Fibroblast of lung (primary cell): ENCODE measurements around the gene CAMSAP2. TPM values are rescaled to one million over a fixed set of nuclear protein-coding genes. Genes with fewer than 3 reads are reported as not detected.

Experiments used
- DNase-seq, 2 donors: peaks; one replicate each; pipeline versions ENCODE4 v3.0.0 to v3.0.0-alpha.2; 2010; ENCODE audit warnings: low read depth in 2 of 2
- H2AFZ ChIP-seq: 2 replicates; pipeline ENCODE4 v1.5.1; 2012; ENCODE audit warnings: low read length, control low read depth, inconsistent platforms
- H3K27ac ChIP-seq: 2 replicates; pipeline ENCODE4 v1.5.1; 2011; ENCODE audit warnings: low read length, control low read depth; ENCODE audit not compliant: insufficient read depth
- H3K27me3 ChIP-seq: 2 replicates; pipeline ENCODE4 v1.5.1; 2011; ENCODE audit warnings: mild to moderate bottlenecking, low read length; ENCODE audit not compliant: control insufficient read depth, insufficient read depth
- H3K36me3 ChIP-seq: 2 replicates; pipeline ENCODE4 v1.5.1; 2011; ENCODE audit warnings: low read length; ENCODE audit not compliant: control insufficient read depth, insufficient read depth
- H3K4me1 ChIP-seq: 2 replicates; pipeline ENCODE4 v1.5.1; 2011; ENCODE audit warnings: low read length; ENCODE audit not compliant: control insufficient read depth, insufficient read depth; ENCODE audit errors: extremely low read depth
- H3K4me2 ChIP-seq: 2 replicates; pipeline ENCODE4 v1.5.1; 2011; ENCODE audit warnings: low read length, control low read depth; ENCODE audit not compliant: insufficient read depth; ENCODE audit errors: extremely low read depth
- H3K4me3 ChIP-seq, 4 experiments: fragments of 200-600 bp in 1 of 4; sonication (generic) in 1 of 4; replicated peaks in 1 of 4; 2 replicates each; pipeline ENCODE4 v1.5.1; 2011 to 2016; ENCODE audit warnings: low read length in 4 of 4, low read depth in 3 of 4, mild to moderate bottlenecking in 3 of 4, control low read depth in 2 of 4, inconsistent platforms in 1 of 4, mixed read lengths in 1 of 4; ENCODE audit not compliant: insufficient read depth in 1 of 4; ENCODE audit errors: control extremely low read depth in 1 of 4
- H3K79me2 ChIP-seq: 2 replicates; pipeline ENCODE4 v1.5.1; 2012; ENCODE audit warnings: mild to moderate bottlenecking, low read length, inconsistent platforms; ENCODE audit not compliant: control insufficient read depth, insufficient read depth
- H3K9ac ChIP-seq: 2 replicates; pipeline ENCODE4 v1.5.1; 2011; ENCODE audit warnings: mild to moderate bottlenecking, low read length, control low read depth; ENCODE audit not compliant: insufficient read depth
- H3K9me3 ChIP-seq: 2 replicates; pipeline ENCODE4 v1.5.1; 2012; ENCODE audit warnings: low read depth, low read length; ENCODE audit not compliant: control insufficient read depth, insufficient read depth
- H4K20me1 ChIP-seq: 2 replicates; pipeline ENCODE4 v1.5.1; 2011; ENCODE audit warnings: low read length; ENCODE audit not compliant: control insufficient read depth, insufficient read depth; ENCODE audit errors: extremely low read depth
- EZH2 ChIP-seq: IDR thresholded peaks from 2 replicates; pipeline ENCODE4 v1.5.1; 2012; ENCODE audit warnings: low read length, control low read depth, mild to moderate bottlenecking; ENCODE audit errors: missing control alignments
- polyA plus RNA-seq, 2 donors: library from polyadenylated mRNA; depleted of rRNA in 1 of 2; stranded (reverse) in 1 of 2; unstranded in 1 of 2; fragments of >200 nt; gene quantifications; 2 replicates each; pipeline ENCODE4 v1.2.1, GENCODE V29; 2011 to 2012; ENCODE audit warnings: missing spikeins in 1 of 2
- total RNA-seq: library from RNA; depleted of rRNA; stranded (reverse); fragments of >200 nt; gene quantifications from 2 replicates; pipeline ENCODE4 v1.2.1, GENCODE V29; 2014
- TF ChIP-seq, protein P1 (sequence below), 2 donors: IDR thresholded peaks in 1 of 2; conservative IDR thresholded peaks in 1 of 2; 1 replicate in 1 of 2; 2 replicates in 1 of 2; pipeline ENCODE4 v1.5.1; 2011 to 2012; ENCODE audit warnings: low read length in 2 of 2, control low read depth in 1 of 2, inconsistent platforms in 1 of 2, low read depth in 1 of 2, mild to moderate bottlenecking in 1 of 2

Gene CAMSAP2
- total and polyA plus RNA-seq, 2 donors (not counting 1 experiment from before 2014, with no cell fraction given), result 22.3 to 32.5 TPM

DNA sequence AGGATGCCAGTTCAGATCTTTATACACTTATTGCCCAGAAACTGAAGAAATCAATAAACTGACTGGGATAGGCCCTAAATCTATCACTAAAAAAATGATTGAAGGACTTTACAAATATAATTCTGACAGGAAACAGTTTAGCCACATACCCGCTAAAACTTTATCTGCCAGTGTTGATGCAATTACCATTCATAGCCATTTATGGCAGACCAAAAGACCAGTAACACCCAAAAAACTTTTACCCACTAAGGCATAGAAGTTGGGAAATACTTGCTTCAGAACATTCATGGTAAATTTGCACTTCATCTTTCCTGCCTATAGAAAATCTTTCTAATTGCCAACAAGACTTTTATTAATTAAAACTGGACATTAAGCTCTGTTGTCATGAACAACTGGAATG lies 119.1 kb downstream of the CAMSAP2 start:
- TF ChIP-seq, protein P1, sequence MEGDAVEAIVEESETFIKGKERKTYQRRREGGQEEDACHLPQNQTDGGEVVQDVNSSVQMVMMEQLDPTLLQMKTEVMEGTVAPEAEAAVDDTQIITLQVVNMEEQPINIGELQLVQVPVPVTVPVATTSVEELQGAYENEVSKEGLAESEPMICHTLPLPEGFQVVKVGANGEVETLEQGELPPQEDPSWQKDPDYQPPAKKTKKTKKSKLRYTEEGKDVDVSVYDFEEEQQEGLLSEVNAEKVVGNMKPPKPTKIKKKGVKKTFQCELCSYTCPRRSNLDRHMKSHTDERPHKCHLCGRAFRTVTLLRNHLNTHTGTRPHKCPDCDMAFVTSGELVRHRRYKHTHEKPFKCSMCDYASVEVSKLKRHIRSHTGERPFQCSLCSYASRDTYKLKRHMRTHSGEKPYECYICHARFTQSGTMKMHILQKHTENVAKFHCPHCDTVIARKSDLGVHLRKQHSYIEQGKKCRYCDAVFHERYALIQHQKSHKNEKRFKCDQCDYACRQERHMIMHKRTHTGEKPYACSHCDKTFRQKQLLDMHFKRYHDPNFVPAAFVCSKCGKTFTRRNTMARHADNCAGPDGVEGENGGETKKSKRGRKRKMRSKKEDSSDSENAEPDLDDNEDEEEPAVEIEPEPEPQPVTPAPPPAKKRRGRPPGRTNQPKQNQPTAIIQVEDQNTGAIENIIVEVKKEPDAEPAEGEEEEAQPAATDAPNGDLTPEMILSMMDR (conservative IDR thresholded peaks at IDR 0.05 in 1 of 2, IDR thresholded peaks at IDR 0.05 in 1 of 2; ENCODE audit: low read depth in 1 of 2, low read length in 2 of 2), result no peak
- no peak for TF ChIP-seq EZH2
- H3K27ac ChIP-seq, result no peak overlapping the region
- H3K27me3 ChIP-seq, result no peaks in the 10 kb centered on the region
- H3K9ac ChIP-seq, result no peak overlapping the region
- no peaks in the 10 kb centered on the region for H4K20me1 ChIP-seq
- no peaks in the 10 kb centered on the region for H3K9me3 ChIP-seq
- H3K79me2 ChIP-seq, result no peaks in the 10 kb centered on the region
- H2AFZ ChIP-seq, result no peak overlapping the region
- H3K4me2 ChIP-seq, result no peak overlapping the region
- DNase-seq, result peak in 1 of 2 donors; percentile 54
- H3K4me1 ChIP-seq, result no peaks in the 10 kb centered on the region
- no peak overlapping the region for H3K4me3 ChIP-seq
- peaks cover 2% of the 10 kb centered on the region for H3K36me3 ChIP-seq

DNA sequence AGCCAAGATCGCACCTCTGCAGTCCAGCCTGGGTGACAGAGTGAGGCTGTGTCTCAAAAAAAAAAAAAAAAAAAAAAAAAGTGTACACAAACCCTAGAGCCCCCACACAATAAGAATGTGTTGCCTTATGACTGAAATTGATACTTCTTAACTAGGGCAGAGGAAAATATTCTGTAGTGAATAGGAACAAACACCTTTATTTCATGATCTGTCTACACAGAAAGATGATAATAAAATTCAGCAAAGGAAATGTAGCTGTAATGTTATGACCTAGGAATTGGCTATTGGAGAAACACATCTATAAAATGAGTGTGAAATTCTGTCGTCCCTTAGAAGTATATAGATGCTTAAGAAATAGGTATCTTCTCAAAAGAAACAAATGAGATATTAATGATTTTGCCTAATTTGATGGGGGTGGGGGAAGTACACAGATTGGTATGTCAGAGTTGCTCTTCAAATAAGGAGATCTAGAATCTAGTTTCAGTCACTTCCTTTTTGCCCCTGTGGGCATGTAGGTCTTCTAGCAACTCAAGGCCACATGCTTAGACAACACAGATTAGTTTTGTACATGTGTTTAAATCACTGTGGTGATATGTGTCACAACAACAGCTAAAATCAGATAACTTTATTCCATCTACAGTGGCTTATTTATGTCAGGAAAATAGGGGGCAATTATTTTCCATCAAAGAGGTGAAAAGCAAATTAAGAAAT lies 123.4 kb downstream of the CAMSAP2 start:
- no peak overlapping the region for H3K27ac ChIP-seq
- H3K9ac ChIP-seq, result no peak overlapping the region
- H2AFZ ChIP-seq, result no peak overlapping the region
- H3K4me1 ChIP-seq, result no peaks in the 10 kb centered on the region
- no peak overlapping the region for H3K4me3 ChIP-seq
- TF ChIP-seq, protein P1 (conservative IDR thresholded peaks at IDR 0.05 in 1 of 2, IDR thresholded peaks at IDR 0.05 in 1 of 2; ENCODE audit: low read depth in 1 of 2, low read length in 2 of 2), result no peak
- TF ChIP-seq EZH2, result no peak
- H3K9me3 ChIP-seq, result no peaks in the 10 kb centered on the region
- no peaks in the 10 kb centered on the region for H4K20me1 ChIP-seq
- no peak for DNase-seq
- H3K4me2 ChIP-seq, result no peak overlapping the region
- no peaks in the 10 kb centered on the region for H3K27me3 ChIP-seq
- H3K79me2 ChIP-seq, result no peaks in the 10 kb centered on the region
- peaks cover 2% of the 10 kb centered on the region for H3K36me3 ChIP-seq

DNA sequence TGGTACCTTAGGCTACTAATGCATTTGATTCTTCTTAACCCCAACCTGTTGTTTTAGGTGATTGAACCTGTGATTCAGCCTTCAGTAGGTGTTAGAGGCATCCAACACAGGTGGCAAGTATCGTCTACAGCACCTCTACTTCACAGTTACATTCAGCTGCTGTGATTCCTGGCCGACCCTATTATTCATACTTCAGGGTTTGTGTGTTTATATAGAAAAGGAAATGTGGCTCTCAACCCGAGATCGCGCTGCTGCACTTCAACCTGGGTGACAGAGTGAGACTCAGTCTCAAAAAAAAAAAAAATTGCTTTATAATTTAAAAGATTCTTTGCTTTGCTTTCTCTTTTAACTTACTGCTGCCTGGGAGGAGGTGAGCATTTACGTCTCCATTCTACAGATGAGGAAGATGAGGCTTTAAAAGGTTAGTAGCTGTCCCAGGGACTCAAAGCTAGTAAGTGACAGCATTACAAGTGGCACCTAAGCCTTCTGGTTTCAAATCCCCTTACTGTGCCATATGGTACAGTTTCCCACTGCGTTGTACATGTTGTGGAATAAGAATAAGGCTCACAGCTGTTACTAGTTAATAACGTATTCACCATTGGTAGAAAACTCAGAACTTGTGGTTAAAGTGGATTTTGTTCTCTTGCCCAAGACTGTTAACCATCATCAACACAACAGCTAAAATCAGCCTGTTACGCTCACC lies 124.2 kb downstream of the CAMSAP2 start:
- Histone ChIP-seq H3K4me1 (no peaks in the 10 kb centered on the region), H3K79me2 (no peaks in the 10 kb centered on the region), H3K36me3 (peaks cover 2% of the 10 kb centered on the region), H3K4me3 (no peak overlapping the region), H3K9me3 (no peaks in the 10 kb centered on the region), H4K20me1 (no peaks in the 10 kb centered on the region), H2AFZ (no peak overlapping the region), H3K4me2 (no peak overlapping the region), H3K27ac (no peak overlapping the region), H3K9ac (no peak overlapping the region), H3K27me3 (no peaks in the 10 kb centered on the region)
- DNase-seq, result no peak
- TF ChIP-seq, protein P1 (conservative IDR thresholded peaks at IDR 0.05 in 1 of 2, IDR thresholded peaks at IDR 0.05 in 1 of 2; ENCODE audit: low read depth in 1 of 2, low read length in 2 of 2), result no peak
- TF ChIP-seq EZH2, result no peak
